Measurements from ENCODE around the gene IFNL1. TPM values are rescaled to one million over a fixed set of nuclear protein-coding genes. Genes with fewer than 3 reads are reported as not detected.
"Not testable (repeated sequence)": the region's sequence is repeated elsewhere in the genome, so short reads cannot be mapped to it uniquely, and the experiment has no call there.

IFNL1 gene
- total and polyA plus RNA-seq, 11 donors: not detected

DNA sequence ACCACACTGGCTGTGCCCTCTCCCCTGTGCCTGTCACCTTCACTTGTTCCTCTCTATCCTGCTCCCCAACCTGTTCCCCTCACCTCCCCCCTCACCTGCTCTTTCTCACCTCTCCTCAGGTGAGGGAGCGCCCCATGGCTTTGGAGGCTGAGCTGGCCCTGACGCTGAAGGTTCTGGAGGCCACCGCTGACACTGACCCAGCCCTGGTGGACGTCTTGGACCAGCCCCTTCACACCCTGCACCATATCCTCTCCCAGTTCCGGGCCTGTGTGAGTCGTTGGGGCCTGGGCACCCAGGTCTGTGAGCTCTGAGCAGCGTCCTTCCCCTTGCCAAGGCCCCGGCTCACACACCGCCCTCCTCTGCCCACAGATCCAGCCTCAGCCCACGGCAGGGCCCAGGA, 26.8 kb upstream of the IFNL1 start:
- H3K27ac ChIP-seq; H3K36me3 ChIP-seq; ATAC-seq; H3K9me3 ChIP-seq; H3K4me3 ChIP-seq; DNase-seq; intact Hi-C loops (cut with DNase I): not testable (repeated sequence)
- peaks cover 9 to 42% (median 14%) of the 10 kb centered on the region in 9 donors for H3K27me3 ChIP-seq
- WGBS, 4 donors: 69 to 81% (median 72%) methylated on average over 6 to 10 of the region's 10 CpGs
- H3K4me1 ChIP-seq: peaks cover 0 to 12% (median 0%) of the 10 kb centered on the region in 12 donors

DNA sequence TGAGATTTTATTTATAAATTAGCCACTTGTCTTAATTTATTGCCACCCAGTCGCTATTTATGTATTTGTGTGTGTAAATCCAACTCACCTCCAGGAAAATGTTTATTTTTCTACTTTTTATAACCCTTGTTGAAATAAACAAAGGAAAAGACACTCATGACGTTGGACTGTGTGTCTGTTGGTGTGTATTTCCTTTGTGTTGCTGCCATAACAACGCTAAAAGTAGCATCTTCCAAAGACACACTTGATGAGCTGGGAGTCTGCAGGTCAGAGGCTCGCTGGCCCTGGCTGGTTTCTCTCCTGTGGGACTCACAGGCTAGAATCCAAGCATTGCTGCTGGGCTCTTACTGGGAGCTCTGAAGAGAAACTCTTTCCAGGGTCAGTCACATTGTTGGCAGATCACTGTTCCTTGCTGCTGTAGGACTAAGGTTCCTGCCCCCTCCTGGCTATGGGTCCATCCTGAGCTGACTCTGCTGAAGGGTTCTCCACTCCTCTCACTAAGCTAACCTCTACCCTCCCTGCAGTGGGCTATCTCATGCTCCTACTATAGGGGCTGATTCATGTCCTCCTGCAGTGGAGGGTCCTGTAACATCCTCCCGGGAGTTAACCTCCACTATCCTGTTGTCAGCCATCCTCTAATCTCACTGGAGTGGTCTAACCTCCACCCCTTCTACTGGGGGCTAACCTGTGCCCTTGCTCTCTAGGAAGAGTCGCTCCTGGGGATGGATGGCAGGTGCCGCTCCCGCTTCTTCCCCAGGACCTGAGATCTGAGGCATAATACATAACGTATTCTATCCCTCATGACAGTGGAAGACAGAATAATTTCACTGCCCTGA, 26.0 kb upstream of the IFNL1 start:
- no peak for ATAC-seq
- peaks cover under 1 to 33% (median 6%) of the 10 kb centered on the region in 9 donors for H3K27me3 ChIP-seq
- 68 to 77% (median 74%) methylated on average over 9 of the region's 9 CpGs for WGBS, 4 donors

DNA sequence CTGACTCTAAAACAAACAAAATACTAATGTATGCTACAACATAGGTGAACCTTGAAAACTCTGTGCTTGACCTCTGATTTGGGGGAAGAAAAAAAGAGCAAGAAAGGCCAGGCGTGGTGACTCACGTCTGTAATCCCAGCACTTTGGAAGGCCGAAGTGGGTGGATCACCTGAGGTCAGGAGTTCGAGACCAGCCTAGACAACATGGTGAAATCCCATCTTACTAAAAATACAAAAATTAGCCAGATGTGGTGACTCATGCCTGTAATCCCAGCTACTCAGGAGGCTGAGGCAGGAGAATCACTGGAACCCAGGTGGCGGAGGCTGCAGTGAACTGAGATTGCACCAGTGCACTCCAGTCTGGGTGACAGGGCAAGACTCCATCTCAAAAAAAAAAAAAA, 22.3 kb upstream of the IFNL1 start:
- intact Hi-C loops (cut with DNase I); DNase-seq; H3K4me1 ChIP-seq; H3K36me3 ChIP-seq; H3K9me3 ChIP-seq; H3K27ac ChIP-seq; H3K4me3 ChIP-seq; ATAC-seq: not testable (repeated sequence)
- H3K27me3 ChIP-seq: peaks cover 0 to 34% (median 4%) of the 10 kb centered on the region in 9 donors
- WGBS, 4 donors: 81 to 87% (median 84%) methylated on average over 5 of the region's 5 CpGs

More for the DNA sequence above, 26.0 kb upstream of the IFNL1 start:
- Histone ChIP-seq H3K9me3 (no peaks in the 10 kb centered on the region), H3K4me1 (peaks cover 0 to 3% (median 0%) of the 10 kb centered on the region in 12 donors), H3K27ac (no peak overlapping the region), H3K4me3 (no peak overlapping the region), H3K36me3 (no peaks in the 10 kb centered on the region)
- TF ChIP-seq, protein P1, sequence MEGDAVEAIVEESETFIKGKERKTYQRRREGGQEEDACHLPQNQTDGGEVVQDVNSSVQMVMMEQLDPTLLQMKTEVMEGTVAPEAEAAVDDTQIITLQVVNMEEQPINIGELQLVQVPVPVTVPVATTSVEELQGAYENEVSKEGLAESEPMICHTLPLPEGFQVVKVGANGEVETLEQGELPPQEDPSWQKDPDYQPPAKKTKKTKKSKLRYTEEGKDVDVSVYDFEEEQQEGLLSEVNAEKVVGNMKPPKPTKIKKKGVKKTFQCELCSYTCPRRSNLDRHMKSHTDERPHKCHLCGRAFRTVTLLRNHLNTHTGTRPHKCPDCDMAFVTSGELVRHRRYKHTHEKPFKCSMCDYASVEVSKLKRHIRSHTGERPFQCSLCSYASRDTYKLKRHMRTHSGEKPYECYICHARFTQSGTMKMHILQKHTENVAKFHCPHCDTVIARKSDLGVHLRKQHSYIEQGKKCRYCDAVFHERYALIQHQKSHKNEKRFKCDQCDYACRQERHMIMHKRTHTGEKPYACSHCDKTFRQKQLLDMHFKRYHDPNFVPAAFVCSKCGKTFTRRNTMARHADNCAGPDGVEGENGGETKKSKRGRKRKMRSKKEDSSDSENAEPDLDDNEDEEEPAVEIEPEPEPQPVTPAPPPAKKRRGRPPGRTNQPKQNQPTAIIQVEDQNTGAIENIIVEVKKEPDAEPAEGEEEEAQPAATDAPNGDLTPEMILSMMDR (IDR thresholded peaks at IDR 0.05): no peak
- TF ChIP-seq POLR2A (IDR thresholded peaks at IDR 0.05): no peak
- intact Hi-C loops (cut with DNase I): no loop called here
- DNase-seq: no peak

DNA sequence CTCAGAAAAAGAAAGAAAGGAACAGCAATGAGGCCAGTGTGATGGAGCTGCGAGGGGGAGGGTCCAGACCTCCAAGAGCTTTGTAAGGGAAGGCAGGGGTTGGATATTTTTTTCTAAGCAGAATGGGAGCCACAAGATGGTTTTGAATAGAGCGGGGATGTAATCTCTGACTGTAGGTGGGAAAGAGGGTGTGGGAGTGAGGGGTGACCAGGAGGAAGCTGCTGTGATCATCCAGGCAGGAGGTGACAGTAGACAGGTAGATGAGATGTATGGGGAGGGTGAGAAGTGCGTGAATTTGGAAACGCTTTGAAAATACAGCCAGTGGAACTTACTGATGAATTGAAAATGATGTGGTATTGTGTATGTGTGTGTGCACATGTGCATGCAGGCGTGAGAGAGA, 20.6 kb upstream of the IFNL1 start:
- ATAC-seq: no peak
- Histone ChIP-seq H3K36me3 (no peaks in the 10 kb centered on the region), H3K4me3 (no peak overlapping the region), H3K27me3 (peaks cover 0 to 27% (median 4%) of the 10 kb centered on the region in 9 donors), H3K27ac (no peak overlapping the region), H3K9me3 (no peaks in the 10 kb centered on the region), H3K4me1 (no peaks in the 10 kb centered on the region)
- TF ChIP-seq, protein P1 (IDR thresholded peaks at IDR 0.05): no peak
- no peak for TF ChIP-seq POLR2A (IDR thresholded peaks at IDR 0.05)
- no peak for DNase-seq
- 71 to 83% (median 76%) methylated on average over 5 of the region's 5 CpGs for WGBS, 4 donors
- intact Hi-C loops (cut with DNase I): no loop called here

DNA sequence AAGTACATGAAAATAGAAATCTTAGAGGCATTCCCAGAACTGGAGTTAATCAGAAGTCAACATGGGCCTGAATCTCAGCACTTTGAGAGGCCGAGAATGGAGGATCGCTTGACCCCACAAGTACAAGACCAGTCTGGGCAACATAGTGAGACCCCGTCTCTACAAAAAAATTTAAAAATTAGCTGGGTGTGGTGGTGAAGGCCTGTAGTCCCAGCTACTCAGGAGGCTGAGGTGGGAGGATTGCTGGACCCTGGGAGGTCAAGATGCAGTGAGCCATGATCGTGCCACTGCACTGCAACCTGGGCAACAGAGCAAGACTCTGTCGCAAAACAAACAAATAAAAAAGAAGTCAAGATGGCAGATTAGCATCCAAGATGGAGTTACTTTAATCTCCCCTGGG, 19.5 kb upstream of the IFNL1 start:
- TF ChIP-seq, protein P1 (IDR thresholded peaks at IDR 0.05): no peak
- no peak for TF ChIP-seq POLR2A (IDR thresholded peaks at IDR 0.05)
- ATAC-seq (no peak), DNase-seq (no peak)
- peaks cover 0 to 9% (median 1%) of the 10 kb centered on the region in 12 donors for H3K9me3 ChIP-seq
- WGBS, 4 donors: 90 to 95% (median 93%) methylated on average over 5 of the region's 5 CpGs
- H3K4me3 ChIP-seq: no peak overlapping the region
- H3K27me3 ChIP-seq: peaks cover 0 to 20% (median 4%) of the 10 kb centered on the region in 9 donors
- no peaks in the 10 kb centered on the region for H3K4me1 ChIP-seq
- intact Hi-C loops (cut with DNase I): no loop called here
- H3K36me3 ChIP-seq: no peaks in the 10 kb centered on the region
- H3K27ac ChIP-seq: no peak overlapping the region

All from heart left ventricle (tissue), 16 donors.